Stomach (tissue), 4 donors: ENCODE data around the gene APMAP.

ENCODE experiments used
- POLR2A ChIP-seq, 4 donors: fragments of 450-650 bp; IDR thresholded peaks; one replicate each; pipeline ENCODE4 v1.6.1; 2016; ENCODE audit warnings: antibody characterized with exemption in 4 of 4, control low read depth in 2 of 4, mild to moderate bottlenecking in 1 of 4, moderate library complexity in 1 of 4
- TF ChIP-seq, protein P1 (sequence below), 7 experiments: fragments of 450-650 bp in 4 of 7; fragments of 200-600 bp in 3 of 7; sonication (generic) in 3 of 7; IDR thresholded peaks; one replicate each; pipeline ENCODE4 v1.5.1; 2016 to 2019; ENCODE audit warnings: antibody characterized with exemption in 7 of 7, control low read depth in 2 of 7, mild to moderate bottlenecking in 1 of 7

DNA sequence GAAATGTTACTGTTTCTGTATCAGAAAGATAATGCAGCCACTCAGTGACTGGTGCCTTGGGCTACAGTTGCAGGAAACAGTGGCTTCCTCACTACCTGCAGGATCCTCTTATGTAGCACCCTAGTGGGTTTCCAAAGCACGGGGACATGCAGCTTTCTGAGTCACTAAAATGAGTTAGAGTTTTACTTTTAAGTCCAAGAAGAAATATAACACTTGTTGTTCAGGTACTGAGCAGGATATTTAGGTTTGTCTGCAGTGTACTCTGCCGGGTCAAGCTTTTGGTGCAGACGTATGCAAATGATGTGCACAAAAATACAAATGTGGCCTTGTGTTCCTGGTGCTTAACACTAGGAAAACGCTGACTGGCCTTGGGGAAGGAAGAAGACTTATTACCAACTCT, 43.4 kb upstream of the APMAP start:
- TF ChIP-seq POLR2A (IDR thresholded peaks at IDR 0.05), result no peak
- TF ChIP-seq, protein P1, sequence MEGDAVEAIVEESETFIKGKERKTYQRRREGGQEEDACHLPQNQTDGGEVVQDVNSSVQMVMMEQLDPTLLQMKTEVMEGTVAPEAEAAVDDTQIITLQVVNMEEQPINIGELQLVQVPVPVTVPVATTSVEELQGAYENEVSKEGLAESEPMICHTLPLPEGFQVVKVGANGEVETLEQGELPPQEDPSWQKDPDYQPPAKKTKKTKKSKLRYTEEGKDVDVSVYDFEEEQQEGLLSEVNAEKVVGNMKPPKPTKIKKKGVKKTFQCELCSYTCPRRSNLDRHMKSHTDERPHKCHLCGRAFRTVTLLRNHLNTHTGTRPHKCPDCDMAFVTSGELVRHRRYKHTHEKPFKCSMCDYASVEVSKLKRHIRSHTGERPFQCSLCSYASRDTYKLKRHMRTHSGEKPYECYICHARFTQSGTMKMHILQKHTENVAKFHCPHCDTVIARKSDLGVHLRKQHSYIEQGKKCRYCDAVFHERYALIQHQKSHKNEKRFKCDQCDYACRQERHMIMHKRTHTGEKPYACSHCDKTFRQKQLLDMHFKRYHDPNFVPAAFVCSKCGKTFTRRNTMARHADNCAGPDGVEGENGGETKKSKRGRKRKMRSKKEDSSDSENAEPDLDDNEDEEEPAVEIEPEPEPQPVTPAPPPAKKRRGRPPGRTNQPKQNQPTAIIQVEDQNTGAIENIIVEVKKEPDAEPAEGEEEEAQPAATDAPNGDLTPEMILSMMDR (IDR thresholded peaks at IDR 0.05), result no peak
